C4-2B (cell line): Measurements from ENCODE around the gene MKLN1.

ENCODE experiments used
- H3K27ac ChIP-seq: fragments of 450-650 bp; 2 replicates; pipeline ENCODE4 v1.5.1; 2017
- CTCF ChIP-seq: fragments of 450-650 bp; conservative IDR thresholded peaks from 2 replicates; pipeline ENCODE4 v1.5.1; 2017; ENCODE audit warnings: mild to moderate bottlenecking
- ZFX ChIP-seq: fragments of 450-650 bp; IDR thresholded peaks from 2 replicates; pipeline ENCODE4 v1.6.1; 2017

Gene MKLN1

GRCh38 chr7:131338173-131338572 is 10.5 kb downstream of the MKLN1 start:
- no peak for TF ChIP-seq CTCF
- TF ChIP-seq ZFX: no peak
- no peak overlapping the region for H3K27ac ChIP-seq

- no peak overlapping the region for H3K27ac ChIP-seq
- TF ChIP-seq CTCF (no peak), ZFX (no peak)
These were observed 11.2 kb downstream of the MKLN1 start for GRCh38 chr7:131338691-131339390.

- no peak overlapping the region for H3K27ac ChIP-seq
- no peak for TF ChIP-seq ZFX
- no peak for TF ChIP-seq CTCF
These were observed 14.0 kb downstream of the MKLN1 start for GRCh38 chr7:131341690-131342089.

- TF ChIP-seq CTCF (no peak), ZFX (no peak)
- no peak overlapping the region for H3K27ac ChIP-seq
These were observed 15.3 kb downstream of the MKLN1 start for GRCh38 chr7:131342864-131343442.

GRCh38 chr7:131346885-131347592 is 19.4 kb downstream of the MKLN1 start:
- no peak overlapping the region for H3K27ac ChIP-seq
- TF ChIP-seq ZFX (no peak), CTCF (no peak)

- TF ChIP-seq CTCF (no peak), ZFX (no peak)
These were observed 24.4 kb downstream of the MKLN1 start for GRCh38 chr7:131352032-131352431.

GRCh38 chr7:131354390-131354789 is 26.7 kb downstream of the MKLN1 start:
- TF ChIP-seq ZFX (no peak), CTCF (no peak)
- no peak overlapping the region for H3K27ac ChIP-seq

More at GRCh38 chr7:131352032-131352431, 24.4 kb downstream of the MKLN1 start:
- H3K27ac ChIP-seq: no peak overlapping the region
